Measurements from ENCODE around the gene RPS21. TPM values are rescaled to one million over a fixed set of nuclear protein-coding genes. Genes with fewer than 3 reads are reported as not detected.
A peak's percentile ranks its signal among the peaks of the same experiment; 100 is the strongest.

The RPS21 gene
- total and polyA plus RNA-seq, 2 of the 13 experiments (the other 11 are each of a cell fraction or from before 2014, with no cell fraction given) = 2,647 to 11,063 TPM

GRCh38 chr20:62394248-62395245 lies 7.6 kb downstream of the RPS21 start:
- H3K9me3 ChIP-seq (ENCODE audit: low read length) = no peaks in the 10 kb centered on the region
- H3K27me3 ChIP-seq (ENCODE audit: control insufficient read depth in 1 of 2, insufficient read depth in 2 of 2, low read length in 2 of 2) = no peaks in the 10 kb centered on the region
- no peak overlapping the region for H2AFZ ChIP-seq (ENCODE audit: low read length)
- peaks cover 7 to 26% of the 10 kb centered on the region in 2 experiments; a peak in 4 of 5 replicates for H3K36me3 ChIP-seq (replicated peaks in 1 of 2; ENCODE audit: control insufficient read depth in 1 of 2, insufficient read depth in 2 of 2, low read length in 2 of 2)
- no peak overlapping the region for H3K27ac ChIP-seq (ENCODE audit: extremely low read length, insufficient read depth, low read length)
- in situ Hi-C loops (cut with HindIII; ENCODE audit: extremely low pct_ligation_motif_present, low pct_unique_long_range_greater_than_20kb) = no loop called here
- no peak for ATAC-seq
- peaks cover 2% of the 10 kb centered on the region; the same call in 1 of the 2 replicates for H3K4me1 ChIP-seq (ENCODE audit: insufficient read depth, low read length)
- no peak overlapping the region for H3K4me3 ChIP-seq (replicated peaks in 1 of 3; ENCODE audit: insufficient read depth in 1 of 3, low read depth in 2 of 3, low read length in 3 of 3)
- 95% methylated on average over 42 of the region's 44 CpGs for WGBS (ENCODE audit: low lambda C conversion rate)
- ChIA-PET CTCF (ENCODE audit: low intra/inter-chr PET ratio, low total read pairs) (interaction anchor here (0.5 to 1.5 kb wide), 2 partner anchors 11 to 123 kb away, joined by 3 to 6 read pairs; no protein-coding TSS in a partner anchor), POLR2A (interaction anchor here (1.1 to 2.1 kb wide), 3 partner anchors 16 to 26 kb away, joined by 3 to 4 read pairs (median 4); no protein-coding TSS in a partner anchor)
- BruUV-seq (replicated peaks) = no TSS peak
- TF ChIP-seq ZBTB39 (CRISPR knock-in tag; IDR thresholded peaks at IDR 0.05) (no peak), SOX13 (IDR thresholded peaks at IDR 0.05) (no peak), SOX13 (CRISPR knock-in tag; conservative IDR thresholded peaks at IDR 0.05 in 1 of 2, IDR thresholded peaks at IDR 0.05 in 1 of 2) (no peak), RBM39 (IDR thresholded peaks at IDR 0.05; ENCODE audit: low read depth, low read length, poor library complexity, severe bottlenecking) (peak; percentile 11), SATB2 (CRISPR knock-in tag; IDR thresholded peaks at IDR 0.05) (no peak), SRF (IDR thresholded peaks at IDR 0.05; ENCODE audit: low read depth, low read length) (no peak), ZMYM4 (CRISPR knock-in tag; IDR thresholded peaks at IDR 0.05) (no peak), POLR2G (IDR thresholded peaks at IDR 0.05; ENCODE audit: low read depth, low read length) (peak; percentile 8; the same call in 1 of the 2 replicates)
- H3K9ac ChIP-seq (ENCODE audit: insufficient read depth, low read depth, low read length) = no peak overlapping the region
- no peaks in the 10 kb centered on the region for H4K20me1 ChIP-seq (ENCODE audit: insufficient read depth, low read length)
- intact Hi-C loops (cut with micrococcal nuclease; ENCODE audit: unreplicated experiment) = no loop called here
- H3K79me2 ChIP-seq (ENCODE audit: insufficient read depth, low read length) = no peaks in the 10 kb centered on the region
- no peak for DNase-seq (ENCODE audit: low spot score)
- no peak overlapping the region for H3K4me2 ChIP-seq (ENCODE audit: low read depth, low read length)
- no peak for FAIRE-seq

Measured in HepG2 (cell line).